Measurements from ENCODE around the gene GJC1.
A peak's percentile ranks its signal among the peaks of the same experiment; 100 is the strongest.
"Not testable (repeated sequence)": the region's sequence is repeated elsewhere in the genome, so short reads cannot be mapped to it uniquely, and the experiment has no call there.

The GJC1 gene

DNA sequence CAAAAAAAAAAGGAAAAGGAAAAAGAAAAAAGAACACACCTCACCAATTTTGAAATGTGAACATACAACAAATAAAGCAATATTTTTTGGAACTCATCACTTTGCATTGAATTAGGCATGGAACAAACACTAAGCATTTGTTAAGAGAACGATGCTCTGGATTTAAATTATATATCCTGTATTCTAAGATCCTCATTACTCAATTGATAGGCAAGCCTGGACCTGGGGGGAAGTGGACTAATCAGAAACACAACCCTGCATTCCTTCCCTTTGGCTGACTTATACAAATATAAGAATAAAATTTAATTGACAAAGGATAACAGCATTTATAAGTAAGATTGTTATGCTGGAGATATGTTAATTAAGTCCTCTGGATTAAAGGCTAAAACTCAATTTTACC is 2.2 kb downstream of the GJC1 start:
- Histone ChIP-seq H3K36me3 (ENCODE audit: control insufficient read depth in 2 of 2, insufficient read depth in 2 of 2, low read length in 2 of 2) (no peaks in the 10 kb centered on the region), H3K4me3 (ENCODE audit: low read length in 2 of 2) (peak overlapping the region; percentile 67 to 80), H3K9me3 (ENCODE audit: control insufficient read depth in 2 of 2, low read length in 2 of 2) (no peaks in the 10 kb centered on the region), H3K27ac (ENCODE audit: low read length) (no peak overlapping the region), H3K27me3 (ENCODE audit: control insufficient read depth in 1 of 2, insufficient read depth in 2 of 2, low read length in 2 of 2) (no peaks in the 10 kb centered on the region), H3K9ac (ENCODE audit: low read length in 2 of 2) (peak overlapping the region in 1 of 2 donors; percentile 67), H3K4me1 (ENCODE audit: control insufficient read depth, insufficient read depth, low read length) (peaks cover 8% of the 10 kb centered on the region)

DNA sequence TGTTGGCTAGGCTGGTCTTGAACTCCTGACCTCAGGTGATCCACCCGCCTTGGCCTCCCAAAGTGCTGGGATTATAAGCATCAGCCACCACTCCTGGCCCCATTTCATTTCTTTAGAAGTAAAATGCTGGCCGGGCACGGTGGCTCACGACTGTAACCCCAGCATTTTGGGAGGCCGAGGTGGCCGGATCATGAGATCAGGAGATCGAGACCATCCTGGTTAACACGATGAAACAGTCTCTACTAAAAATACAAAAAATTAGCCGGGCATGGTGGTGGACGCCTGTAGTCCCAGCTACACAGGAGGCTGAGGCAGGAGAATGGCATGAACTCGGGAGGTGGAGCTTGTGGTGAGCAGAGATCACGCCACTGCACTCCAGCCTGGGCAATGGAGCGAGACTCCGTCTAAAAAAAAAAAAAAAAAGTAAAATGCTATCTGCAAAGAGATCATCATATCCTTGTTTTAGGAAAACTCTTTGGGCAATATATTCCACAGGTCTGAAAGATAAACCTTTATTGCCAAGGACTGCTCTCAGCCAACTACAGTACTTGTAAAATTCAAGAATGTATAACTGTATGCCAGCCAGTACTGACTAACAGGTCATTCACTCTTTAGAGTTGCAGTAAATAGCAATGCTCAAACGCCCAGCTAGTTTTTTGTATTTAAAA is 3.8 kb downstream of the GJC1 start:
- Histone ChIP-seq H3K36me3 (ENCODE audit: control insufficient read depth in 2 of 2, insufficient read depth in 2 of 2, low read length in 2 of 2) (no peaks in the 10 kb centered on the region), H3K9me3 (ENCODE audit: control insufficient read depth in 2 of 2, low read length in 2 of 2) (no peaks in the 10 kb centered on the region), H3K27ac (ENCODE audit: low read length) (no peak overlapping the region), H3K27me3 (ENCODE audit: control insufficient read depth in 1 of 2, insufficient read depth in 2 of 2, low read length in 2 of 2) (no peaks in the 10 kb centered on the region), H3K9ac (ENCODE audit: low read length in 2 of 2) (no peak overlapping the region), H3K4me3 (ENCODE audit: low read length in 2 of 2) (no peak overlapping the region), H3K4me1 (ENCODE audit: control insufficient read depth, insufficient read depth, low read length) (peaks cover 12% of the 10 kb centered on the region)

DNA sequence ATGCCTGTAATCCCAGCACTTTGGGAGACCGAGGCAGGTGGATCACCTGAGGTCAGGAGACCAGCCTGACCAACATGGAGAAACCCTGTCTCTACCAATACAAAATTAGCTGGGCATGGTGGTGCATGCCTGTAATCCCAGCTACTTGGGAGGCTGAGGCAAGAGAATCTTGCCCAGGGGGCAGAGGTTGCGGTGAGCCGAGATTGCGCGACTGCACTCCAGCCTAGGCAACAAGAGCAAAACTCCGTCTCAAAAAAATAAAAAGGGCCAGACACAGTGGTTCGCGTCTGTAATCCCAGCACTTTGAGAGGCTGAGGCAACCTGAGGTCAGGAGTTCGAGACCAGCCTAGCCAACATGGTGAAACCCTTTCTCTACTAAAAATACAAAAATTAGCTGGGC is 4.9 kb downstream of the GJC1 start:
- not testable (repeated sequence) for H3K9ac ChIP-seq (ENCODE audit: low read length in 2 of 2); H3K27ac ChIP-seq (ENCODE audit: low read length)

DNA sequence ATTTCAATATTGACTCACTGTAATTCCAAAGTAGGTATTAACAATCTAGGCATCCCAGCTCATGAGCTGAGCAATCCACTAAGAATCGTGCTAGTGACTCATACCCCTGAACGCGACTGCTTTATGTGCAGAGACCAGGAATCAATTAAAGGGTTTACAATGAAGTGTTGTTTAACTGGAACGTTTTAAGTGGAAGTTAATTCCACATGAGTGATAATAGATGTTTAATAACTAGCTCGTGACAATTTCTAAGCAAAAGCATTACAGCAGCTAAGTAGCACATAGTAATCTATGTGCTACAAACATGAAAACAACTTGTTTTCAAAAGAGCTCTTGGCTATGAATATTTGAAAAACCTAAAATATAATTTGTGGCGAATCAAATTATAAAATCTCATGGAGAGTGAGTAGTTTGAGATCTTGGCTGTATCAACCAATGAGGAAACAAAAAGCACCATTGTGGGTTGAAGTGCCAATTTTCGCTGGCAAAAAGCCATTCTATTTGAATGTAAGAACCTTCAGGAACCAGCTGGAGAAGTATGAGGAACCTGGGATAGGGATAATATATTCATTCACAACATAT is 9.4 kb downstream of the GJC1 start:
- Histone ChIP-seq H3K36me3 (ENCODE audit: control insufficient read depth in 2 of 2, insufficient read depth in 2 of 2, low read length in 2 of 2) (no peaks in the 10 kb centered on the region), H3K4me1 (ENCODE audit: control insufficient read depth, insufficient read depth, low read length) (peaks cover 16% of the 10 kb centered on the region), H3K4me3 (ENCODE audit: low read length in 2 of 2) (no peak overlapping the region), H3K27ac (ENCODE audit: low read length) (peak overlapping the region; percentile 25), H3K9me3 (ENCODE audit: control insufficient read depth in 2 of 2, low read length in 2 of 2) (no peaks in the 10 kb centered on the region), H3K27me3 (ENCODE audit: control insufficient read depth in 1 of 2, insufficient read depth in 2 of 2, low read length in 2 of 2) (no peaks in the 10 kb centered on the region), H3K9ac (ENCODE audit: low read length in 2 of 2) (peak overlapping the region in 1 of 2 donors; percentile 13)

More for the DNA sequence above, 4.9 kb downstream of the GJC1 start:
- not testable (repeated sequence) for H3K27me3 ChIP-seq (ENCODE audit: control insufficient read depth in 1 of 2, insufficient read depth in 2 of 2, low read length in 2 of 2); H3K4me3 ChIP-seq (ENCODE audit: low read length in 2 of 2); H3K36me3 ChIP-seq (ENCODE audit: control insufficient read depth in 2 of 2, insufficient read depth in 2 of 2, low read length in 2 of 2); H3K9me3 ChIP-seq (ENCODE audit: control insufficient read depth in 2 of 2, low read length in 2 of 2)
- peaks cover 14% of the 10 kb centered on the region for H3K4me1 ChIP-seq (ENCODE audit: control insufficient read depth, insufficient read depth, low read length)

DNA sequence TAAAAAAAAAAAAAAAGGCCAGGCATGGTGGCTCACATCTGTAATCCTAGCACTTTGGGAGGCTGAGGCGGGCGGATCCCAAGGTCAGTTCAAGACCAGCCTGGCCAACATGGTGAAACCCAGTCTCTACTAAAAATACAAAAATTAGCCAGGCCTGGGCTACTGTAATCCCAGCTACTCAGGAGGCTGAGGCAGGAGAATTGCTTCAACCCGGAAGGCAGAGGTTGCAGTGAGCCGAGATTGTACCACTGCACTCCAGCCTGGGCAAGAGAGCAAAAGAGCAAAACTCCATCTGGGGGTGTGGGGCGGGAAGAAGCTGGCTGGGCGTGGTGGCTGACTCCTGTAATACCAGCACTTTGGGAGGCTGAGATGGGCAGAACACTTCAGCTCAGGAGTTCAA is 11.6 kb downstream of the GJC1 start:
- H3K4me3 ChIP-seq (ENCODE audit: low read length in 2 of 2); H3K27me3 ChIP-seq (ENCODE audit: control insufficient read depth in 1 of 2, insufficient read depth in 2 of 2, low read length in 2 of 2); H3K27ac ChIP-seq (ENCODE audit: low read length); H3K9ac ChIP-seq (ENCODE audit: low read length in 2 of 2); H3K36me3 ChIP-seq (ENCODE audit: control insufficient read depth in 2 of 2, insufficient read depth in 2 of 2, low read length in 2 of 2); H3K9me3 ChIP-seq (ENCODE audit: control insufficient read depth in 2 of 2, low read length in 2 of 2): not testable (repeated sequence)
- peaks cover 16% of the 10 kb centered on the region for H3K4me1 ChIP-seq (ENCODE audit: control insufficient read depth, insufficient read depth, low read length)

DNA sequence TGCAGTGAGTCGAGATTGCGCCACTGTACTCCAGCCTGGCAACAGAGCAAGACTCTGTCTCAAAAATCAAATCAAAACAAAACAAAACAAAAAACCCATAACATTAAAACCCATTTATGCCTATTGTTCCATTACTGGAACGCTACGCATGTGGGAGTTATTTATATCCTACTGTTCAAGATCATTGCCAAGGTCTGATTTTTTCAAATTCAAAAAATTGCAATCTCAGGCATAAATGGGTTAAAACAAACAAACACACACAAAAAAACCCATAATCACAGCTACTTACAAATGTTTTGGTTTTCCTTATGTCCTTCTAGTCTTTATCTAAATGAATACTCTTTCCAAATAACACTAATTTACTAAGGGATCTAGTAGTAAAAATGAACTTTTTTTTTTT is 17.8 kb downstream of the GJC1 start:
- no peaks in the 10 kb centered on the region for H3K9me3 ChIP-seq (ENCODE audit: control insufficient read depth in 2 of 2, low read length in 2 of 2)
- H3K36me3 ChIP-seq (ENCODE audit: control insufficient read depth in 2 of 2, insufficient read depth in 2 of 2, low read length in 2 of 2) = no peaks in the 10 kb centered on the region
- H3K27ac ChIP-seq (ENCODE audit: low read length) = peak overlapping the region; percentile 3
- H3K9ac ChIP-seq (ENCODE audit: low read length in 2 of 2) = no peak overlapping the region
- H3K4me3 ChIP-seq (ENCODE audit: low read length in 2 of 2) = no peak overlapping the region
- peaks cover 24% of the 10 kb centered on the region for H3K4me1 ChIP-seq (ENCODE audit: control insufficient read depth, insufficient read depth, low read length)
- no peaks in the 10 kb centered on the region for H3K27me3 ChIP-seq (ENCODE audit: control insufficient read depth in 1 of 2, insufficient read depth in 2 of 2, low read length in 2 of 2)

DNA sequence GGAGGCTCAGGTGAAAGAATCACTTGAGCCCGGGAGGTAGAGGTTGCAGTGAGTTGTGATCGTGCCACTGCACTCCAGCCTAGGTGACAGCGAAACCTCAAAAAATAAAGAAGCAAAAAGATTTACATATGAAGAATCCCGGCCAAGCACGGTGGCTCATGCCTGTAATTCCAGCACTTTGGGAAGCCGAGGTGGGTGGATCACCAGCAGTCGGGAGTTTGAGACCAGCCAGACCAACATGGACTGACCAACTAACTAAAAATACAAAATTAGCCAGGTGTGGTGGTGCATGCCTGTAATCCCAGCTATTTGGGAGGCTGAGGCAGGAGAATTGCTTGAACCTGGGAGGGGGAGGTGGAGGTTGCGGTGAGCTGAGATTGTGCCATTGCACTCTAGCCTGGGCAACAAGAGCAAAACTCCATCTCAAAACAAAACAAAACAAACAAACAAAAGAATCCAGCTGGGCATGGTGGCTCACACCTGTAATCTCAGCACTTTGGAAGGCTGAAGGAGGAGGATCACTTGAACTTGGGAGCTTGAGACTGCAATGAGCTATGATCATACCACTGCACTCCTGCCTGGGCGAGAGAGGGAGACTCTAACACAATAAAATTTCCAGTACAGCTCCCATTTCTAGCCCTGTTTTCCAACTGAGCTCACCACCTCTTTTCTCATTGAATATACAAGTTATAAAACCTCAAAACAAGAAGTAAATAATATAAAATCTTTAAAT is 21.3 kb downstream of the GJC1 start:
- not testable (repeated sequence) for H3K9me3 ChIP-seq (ENCODE audit: control insufficient read depth in 2 of 2, low read length in 2 of 2); H3K36me3 ChIP-seq (ENCODE audit: control insufficient read depth in 2 of 2, insufficient read depth in 2 of 2, low read length in 2 of 2); H3K27me3 ChIP-seq (ENCODE audit: control insufficient read depth in 1 of 2, insufficient read depth in 2 of 2, low read length in 2 of 2); H3K4me3 ChIP-seq (ENCODE audit: low read length in 2 of 2); H3K9ac ChIP-seq (ENCODE audit: low read length in 2 of 2)
- Histone ChIP-seq H3K27ac (ENCODE audit: low read length) (peak overlapping the region; percentile 31), H3K4me1 (ENCODE audit: control insufficient read depth, insufficient read depth, low read length) (peaks cover 50% of the 10 kb centered on the region)

DNA sequence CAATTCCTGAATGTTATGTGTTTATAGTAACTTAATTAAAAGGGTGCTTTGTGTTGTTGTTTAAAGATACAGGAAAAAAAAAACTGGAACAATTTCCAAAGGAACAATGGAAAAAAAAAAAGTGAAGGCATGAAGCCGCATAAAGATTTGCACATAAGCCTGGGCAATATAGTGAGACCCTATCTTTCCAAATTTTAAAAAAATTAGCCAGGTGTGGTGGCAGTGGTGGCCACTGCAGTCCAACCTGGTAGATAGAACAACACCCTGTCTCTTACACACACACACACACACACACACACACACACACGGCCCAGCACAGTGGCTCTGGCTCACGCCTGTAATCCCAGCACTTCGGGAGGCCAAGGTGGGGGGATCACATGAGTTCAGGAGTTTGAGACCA is 21.9 kb downstream of the GJC1 start:
- peaks cover 3 to 4% of the 10 kb centered on the region in 2 donors for H3K36me3 ChIP-seq (ENCODE audit: control insufficient read depth in 2 of 2, insufficient read depth in 2 of 2, low read length in 2 of 2)
- H3K9ac ChIP-seq (ENCODE audit: low read length in 2 of 2) = no peak overlapping the region
- H3K27me3 ChIP-seq (ENCODE audit: control insufficient read depth in 1 of 2, insufficient read depth in 2 of 2, low read length in 2 of 2) = no peaks in the 10 kb centered on the region
- H3K27ac ChIP-seq (ENCODE audit: low read length) = peak overlapping the region; percentile 38
- H3K4me1 ChIP-seq (ENCODE audit: control insufficient read depth, insufficient read depth, low read length) = peaks cover 57% of the 10 kb centered on the region
- no peaks in the 10 kb centered on the region for H3K9me3 ChIP-seq (ENCODE audit: control insufficient read depth in 2 of 2, low read length in 2 of 2)
- no peak overlapping the region for H3K4me3 ChIP-seq (ENCODE audit: low read length in 2 of 2)

DNA sequence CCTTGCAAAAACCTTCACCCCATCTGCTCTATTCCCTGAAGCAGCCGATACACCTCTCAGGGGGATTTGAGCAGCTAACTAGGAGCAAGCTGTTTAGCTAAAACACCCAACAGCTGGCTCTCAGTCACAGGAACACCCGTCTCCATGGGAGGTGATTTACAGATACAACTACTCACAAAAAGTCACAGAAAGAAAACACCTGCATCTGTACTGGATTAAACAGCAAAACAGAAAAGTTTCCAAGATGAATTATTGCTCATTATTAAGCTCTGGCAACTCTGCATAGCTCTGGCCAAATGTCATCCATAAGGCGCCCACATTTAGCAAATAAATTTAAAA is 22.3 kb downstream of the GJC1 start:
- no peaks in the 10 kb centered on the region for H3K27me3 ChIP-seq (ENCODE audit: control insufficient read depth in 1 of 2, insufficient read depth in 2 of 2, low read length in 2 of 2)
- peak overlapping the region; percentile 38 for H3K27ac ChIP-seq (ENCODE audit: low read length)
- peaks cover 3 to 4% of the 10 kb centered on the region in 2 donors for H3K36me3 ChIP-seq (ENCODE audit: control insufficient read depth in 2 of 2, insufficient read depth in 2 of 2, low read length in 2 of 2)
- H3K4me3 ChIP-seq (ENCODE audit: low read length in 2 of 2) = no peak overlapping the region
- no peaks in the 10 kb centered on the region for H3K9me3 ChIP-seq (ENCODE audit: control insufficient read depth in 2 of 2, low read length in 2 of 2)
- peak overlapping the region in 1 of 2 donors; percentile 5 for H3K9ac ChIP-seq (ENCODE audit: low read length in 2 of 2)
- H3K4me1 ChIP-seq (ENCODE audit: control insufficient read depth, insufficient read depth, low read length) = peaks cover 61% of the 10 kb centered on the region

DNA sequence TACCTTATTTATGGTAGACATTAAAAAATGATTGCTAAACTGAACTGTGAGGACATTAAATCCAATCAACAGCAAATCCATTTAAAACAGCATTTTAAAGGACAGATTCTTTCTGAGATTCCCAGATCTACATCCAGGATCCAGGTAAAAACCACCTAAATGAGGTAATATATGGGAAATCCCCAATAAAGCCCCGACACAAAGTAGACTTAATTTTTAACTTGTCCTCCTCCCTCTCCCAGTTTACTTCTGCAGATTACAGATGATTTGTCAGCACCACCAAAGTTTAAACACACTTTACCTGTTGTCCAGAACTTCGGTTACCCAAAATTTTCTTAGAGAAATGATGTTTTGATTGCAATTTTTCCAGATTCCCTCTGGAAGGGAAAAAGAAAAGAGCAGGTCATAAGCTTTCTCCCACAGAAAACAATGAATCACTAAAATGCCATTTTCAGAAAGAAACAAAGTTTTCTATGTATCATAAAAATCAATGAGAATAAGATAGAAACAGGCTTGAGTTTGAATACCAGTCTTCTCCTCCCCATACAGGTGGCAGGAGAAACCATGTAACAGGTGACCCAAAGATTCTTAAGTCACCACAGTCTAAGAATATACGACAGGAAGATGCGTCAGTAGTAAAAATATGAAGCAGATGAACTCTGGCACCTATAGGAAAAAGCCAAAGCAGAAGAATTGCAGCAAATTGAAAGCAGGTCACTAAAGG is 22.8 kb downstream of the GJC1 start:
- H3K4me1 ChIP-seq (ENCODE audit: control insufficient read depth, insufficient read depth, low read length) = peaks cover 65% of the 10 kb centered on the region
- no peak overlapping the region for H3K4me3 ChIP-seq (ENCODE audit: low read length in 2 of 2)
- H3K27me3 ChIP-seq (ENCODE audit: control insufficient read depth in 1 of 2, insufficient read depth in 2 of 2, low read length in 2 of 2) = no peaks in the 10 kb centered on the region
- H3K9me3 ChIP-seq (ENCODE audit: control insufficient read depth in 2 of 2, low read length in 2 of 2) = no peaks in the 10 kb centered on the region
- H3K9ac ChIP-seq (ENCODE audit: low read length in 2 of 2) = peak overlapping the region in 1 of 2 donors; percentile 5
- H3K36me3 ChIP-seq (ENCODE audit: control insufficient read depth in 2 of 2, insufficient read depth in 2 of 2, low read length in 2 of 2) = peaks cover 3 to 4% of the 10 kb centered on the region in 2 donors
- peak overlapping the region; percentile 93 for H3K27ac ChIP-seq (ENCODE audit: low read length)
